Smooth muscle cell of the brain vasculature (primary cell): ENCODE data around the gene C3orf38.
"Not testable (repeated sequence)": the region's sequence is repeated elsewhere in the genome, so short reads cannot be mapped to it uniquely, and the experiment has no call there.

Experiments used
- DNase-seq: peaks from one replicate; pipeline ENCODE4 v3.0.0-alpha.2; 2012; ENCODE audit warnings: low read depth, low spot score

C3orf38 gene

DNA sequence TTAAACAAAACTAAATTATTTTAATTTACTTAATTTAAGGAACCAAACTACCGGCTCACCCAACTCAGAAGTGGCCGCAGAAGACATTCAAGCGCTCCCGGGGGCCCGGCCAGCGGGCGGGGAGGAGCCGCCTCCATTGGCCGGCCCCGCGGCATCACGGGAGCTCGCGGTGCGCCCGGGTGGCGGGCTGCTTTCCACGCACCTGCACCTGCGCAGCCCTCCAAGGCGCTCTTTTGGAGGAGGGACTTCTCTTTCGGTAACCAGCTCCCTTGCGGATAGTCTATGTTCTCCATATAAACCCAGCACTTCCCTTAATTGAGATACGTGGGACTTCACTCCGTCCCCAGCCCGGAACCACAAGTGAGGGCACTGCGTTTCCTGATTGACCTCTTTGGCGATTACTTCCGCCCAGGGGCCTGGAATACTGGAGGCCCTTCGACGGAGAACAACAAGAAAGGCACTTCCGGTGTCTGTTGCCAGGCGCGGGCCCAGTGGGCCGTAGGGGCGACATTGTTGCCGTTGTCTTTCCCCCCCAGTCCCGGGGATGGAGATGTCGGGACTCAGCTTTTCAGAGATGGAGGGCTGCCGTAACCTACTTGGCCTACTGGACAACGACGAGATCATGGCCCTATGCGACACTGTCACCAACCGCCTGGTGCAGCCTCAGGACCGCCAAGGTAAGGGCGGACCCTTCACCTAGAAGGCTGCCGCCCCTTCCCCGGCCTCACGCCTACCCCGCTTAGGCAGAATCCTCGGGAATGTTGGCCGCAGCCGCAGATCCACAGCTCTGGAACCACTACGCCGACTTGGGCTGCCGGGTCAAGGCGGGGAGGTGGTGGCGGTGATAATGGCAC is at the start of gene C3orf38:
C3orf38 (plus strand) TSS at position 451 of the 854 bp plus-strand sequence; CDS start at position 545, 94 bp downstream.
- peak; percentile 74 for DNase-seq

DNA sequence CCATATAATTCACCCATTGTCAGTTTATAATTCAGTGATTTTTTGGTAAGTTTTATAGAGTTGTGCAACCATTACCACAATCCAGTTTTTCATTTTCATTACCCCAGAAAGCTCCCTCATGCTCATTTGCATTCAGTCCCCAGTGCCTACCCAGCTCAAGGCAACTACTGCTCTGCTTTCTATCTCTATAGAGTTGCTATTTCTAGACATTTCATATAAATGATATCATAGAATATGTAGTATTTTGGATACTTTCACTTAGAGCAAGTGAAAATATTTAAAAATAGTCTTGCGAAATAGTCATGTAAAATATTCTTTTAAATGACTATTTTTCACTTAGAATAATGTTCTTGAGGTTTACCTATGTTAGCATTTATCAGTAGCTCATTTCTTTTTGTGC is 48.6 kb upstream of the C3orf38 start:
- no peak for DNase-seq

DNA sequence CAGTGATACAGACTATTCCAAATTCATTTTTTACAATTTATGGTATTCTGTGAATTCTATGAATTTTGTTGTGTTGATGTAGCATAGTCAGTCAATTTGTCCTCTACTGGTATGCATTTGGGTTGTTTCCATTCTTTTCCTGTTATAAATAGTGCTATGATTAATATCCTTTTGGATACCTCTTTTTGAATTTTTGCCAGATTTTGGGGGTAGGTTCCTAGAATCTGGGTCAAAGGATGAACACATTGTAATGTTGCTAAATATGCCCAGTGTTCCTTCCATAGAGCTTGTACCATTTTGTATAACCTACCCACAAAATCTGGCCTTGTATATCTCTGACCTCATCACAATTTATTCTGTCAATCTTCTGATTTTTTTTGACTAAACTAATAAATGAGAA is 44.4 kb upstream of the C3orf38 start:
- DNase-seq = no peak

DNA sequence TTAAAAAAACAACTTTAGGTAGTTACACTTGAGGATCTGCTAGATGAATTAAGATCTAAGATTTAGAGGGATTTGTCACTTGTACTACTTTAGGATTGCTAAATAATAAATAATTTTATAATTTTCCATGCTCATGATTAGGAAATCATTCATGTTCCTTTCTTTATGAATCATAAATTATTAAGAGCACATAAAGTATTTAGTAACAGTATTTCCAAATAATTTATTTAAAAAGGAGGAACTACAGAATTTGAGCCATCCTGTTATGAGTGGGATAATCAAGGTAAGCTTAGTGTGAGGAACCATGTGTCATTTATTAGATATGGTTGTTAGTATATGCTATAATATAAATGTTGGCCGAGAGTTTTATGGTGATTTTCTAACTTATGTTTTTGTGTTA is 37.5 kb upstream of the C3orf38 start:
- DNase-seq = no peak

DNA sequence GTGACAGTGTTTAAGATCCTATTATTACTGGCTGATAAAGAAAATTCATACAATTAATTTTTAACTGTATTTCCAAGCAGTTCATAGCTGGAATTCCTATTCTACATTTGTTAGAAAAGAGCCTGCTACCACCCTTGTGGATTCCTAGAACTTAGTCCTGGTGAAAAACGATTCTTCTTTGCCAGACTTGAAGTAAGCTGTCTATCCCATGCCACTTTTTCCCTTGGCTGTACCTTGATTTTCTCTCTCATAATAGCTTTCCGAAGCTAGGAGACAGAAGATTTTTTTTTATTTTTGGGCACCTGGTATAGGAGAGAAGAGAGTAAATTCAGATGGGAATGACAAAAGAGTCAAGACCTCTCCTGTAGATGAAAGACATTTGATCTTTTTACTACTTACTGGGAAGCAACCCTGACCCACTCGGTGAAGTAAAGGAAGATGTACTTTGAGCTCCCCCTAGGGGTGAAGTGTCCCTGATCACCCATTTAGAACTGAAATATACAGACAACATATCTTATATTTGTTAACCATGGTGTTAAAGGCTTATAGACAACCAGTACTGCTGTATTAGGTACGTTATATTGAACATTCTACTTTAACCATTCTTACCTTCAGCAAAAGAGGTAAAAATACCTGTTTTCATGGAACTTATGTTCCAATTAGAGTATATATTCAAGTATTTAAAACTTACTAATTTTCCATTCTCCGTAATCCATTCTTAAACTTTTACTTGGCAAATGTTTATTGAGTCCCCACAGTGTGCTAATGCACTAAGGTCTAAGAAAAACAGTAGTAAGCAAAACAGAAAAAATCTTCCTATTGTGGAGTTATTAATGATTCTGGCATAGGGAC is 36.2 kb upstream of the C3orf38 start:
- peak; percentile 49 for DNase-seq

DNA sequence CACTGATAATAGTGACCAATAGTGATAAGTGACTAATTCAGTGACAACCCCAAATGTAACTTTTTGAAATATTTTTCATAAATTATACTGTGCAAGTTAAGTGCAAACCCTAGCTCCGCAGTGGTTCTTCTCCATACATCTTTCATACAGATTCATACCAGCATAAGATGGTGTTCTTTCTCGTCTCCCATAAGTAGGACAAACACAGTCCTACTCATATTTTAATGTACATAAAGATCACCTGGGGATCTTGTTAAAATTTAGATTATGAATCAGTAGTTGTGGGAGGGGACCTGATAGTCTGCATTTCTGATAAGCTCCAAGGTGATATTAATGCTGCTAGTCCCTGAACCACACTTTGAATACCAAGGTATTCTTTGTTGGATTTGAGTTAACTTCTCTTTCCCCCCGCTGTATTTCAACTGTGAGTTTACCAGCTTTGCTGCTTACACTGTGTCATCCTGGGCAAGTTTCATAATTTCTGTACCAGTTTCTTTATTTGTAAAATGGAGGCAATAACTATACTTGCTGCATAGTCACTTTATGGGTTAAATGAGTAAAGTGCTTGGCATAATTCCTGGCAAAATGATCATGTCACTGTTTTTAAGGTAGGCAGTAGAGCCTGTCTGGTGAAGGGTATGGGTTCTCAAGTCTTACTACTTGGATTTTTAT is 34.7 kb upstream of the C3orf38 start:
- DNase-seq = no peak

DNA sequence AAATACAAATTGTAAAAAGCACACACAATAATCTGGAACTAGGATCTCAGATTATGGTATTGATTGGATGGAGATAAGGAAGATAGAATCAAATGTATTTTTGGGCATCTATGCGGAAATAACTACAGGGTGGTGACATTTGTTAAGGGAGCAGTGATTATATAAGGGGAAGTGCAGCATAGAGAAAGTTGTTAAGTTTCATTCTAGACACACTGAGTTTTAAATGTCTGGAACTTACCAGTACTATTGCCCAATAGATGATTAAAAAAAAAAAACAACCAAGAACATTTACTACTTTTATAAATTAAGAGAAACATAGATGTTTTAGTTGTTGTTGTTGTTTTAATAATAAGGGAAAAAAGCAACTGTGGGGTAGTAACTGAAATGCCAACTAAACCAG is 32.1 kb upstream of the C3orf38 start:
- no peak for DNase-seq

DNA sequence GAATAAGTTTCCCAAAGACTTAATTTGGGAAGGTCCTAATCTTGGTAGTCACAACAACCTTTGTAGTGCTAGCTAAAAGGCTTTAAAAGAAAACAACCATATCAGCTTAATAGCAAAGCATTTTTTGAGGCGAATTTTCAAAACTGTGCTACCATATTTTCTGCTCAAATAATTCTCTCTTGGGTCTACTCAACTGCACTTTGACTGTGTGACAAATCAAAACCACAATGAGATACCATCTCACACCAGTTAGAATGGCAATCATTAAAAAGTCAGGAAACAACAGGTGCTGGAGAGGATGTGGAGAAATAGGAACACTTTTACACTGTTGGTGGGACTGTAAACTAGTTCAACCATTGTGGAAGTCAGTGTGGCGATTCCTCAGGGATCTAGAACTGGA is 31.2 kb upstream of the C3orf38 start:
- DNase-seq = not testable (repeated sequence)

DNA sequence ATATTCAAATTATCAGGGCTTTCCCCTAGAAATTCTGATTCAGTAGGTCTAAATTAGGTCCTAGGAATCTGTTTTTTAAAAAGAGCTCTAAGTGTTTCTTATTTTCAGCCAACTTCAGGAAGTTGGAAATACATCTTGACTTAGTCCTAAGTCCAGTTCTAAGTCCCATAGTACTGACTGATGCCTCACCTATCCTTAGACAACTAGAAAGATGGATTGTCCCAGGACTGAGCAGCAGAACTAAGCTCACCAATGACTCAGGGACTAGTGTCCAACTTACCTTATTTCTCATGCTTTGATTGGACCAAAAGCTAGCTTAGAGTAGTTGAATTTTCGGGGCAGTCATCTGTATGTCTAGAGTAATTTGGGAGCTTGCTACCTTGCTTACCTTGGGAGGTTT is 26.2 kb upstream of the C3orf38 start:
- no peak for DNase-seq

DNA sequence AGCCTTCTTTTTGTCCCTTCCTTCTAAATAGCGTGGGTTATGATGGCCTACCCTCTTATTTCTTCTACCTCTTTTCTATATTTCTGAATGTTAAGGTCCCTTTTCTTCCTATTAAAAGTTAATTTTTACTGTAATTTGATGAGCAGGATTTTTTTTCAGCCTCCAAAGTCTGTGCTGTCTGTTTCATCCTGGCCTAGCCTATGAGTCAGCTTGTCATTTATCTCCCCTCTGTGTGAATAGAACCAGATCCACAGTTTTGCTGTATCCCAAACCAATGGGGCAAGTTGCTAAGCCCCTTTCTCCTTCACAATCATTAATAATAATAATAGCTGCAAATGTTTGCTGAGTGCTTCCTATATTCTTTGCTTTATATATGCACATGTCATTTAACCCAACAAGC is 18.1 kb upstream of the C3orf38 start:
- DNase-seq = no peak

DNA sequence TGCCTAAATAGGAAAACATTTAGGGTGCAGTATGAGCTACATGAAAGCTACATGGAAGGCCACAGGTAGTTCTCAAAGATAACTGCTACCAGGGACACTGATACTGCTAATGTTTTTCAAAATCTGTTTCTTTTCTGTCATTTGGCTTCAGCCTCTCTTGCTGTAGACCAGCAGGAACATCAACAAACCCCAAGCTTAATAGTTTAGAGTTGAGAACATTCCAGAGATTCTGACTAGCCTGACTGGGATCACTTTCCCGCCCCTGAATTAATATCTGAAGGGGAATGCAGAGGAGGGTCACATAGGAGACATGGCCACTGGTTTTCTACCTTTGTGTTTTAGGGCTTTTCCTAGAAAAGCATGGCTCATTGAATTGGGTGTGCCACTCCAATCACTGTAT is 16.9 kb upstream of the C3orf38 start:
- DNase-seq = no peak

DNA sequence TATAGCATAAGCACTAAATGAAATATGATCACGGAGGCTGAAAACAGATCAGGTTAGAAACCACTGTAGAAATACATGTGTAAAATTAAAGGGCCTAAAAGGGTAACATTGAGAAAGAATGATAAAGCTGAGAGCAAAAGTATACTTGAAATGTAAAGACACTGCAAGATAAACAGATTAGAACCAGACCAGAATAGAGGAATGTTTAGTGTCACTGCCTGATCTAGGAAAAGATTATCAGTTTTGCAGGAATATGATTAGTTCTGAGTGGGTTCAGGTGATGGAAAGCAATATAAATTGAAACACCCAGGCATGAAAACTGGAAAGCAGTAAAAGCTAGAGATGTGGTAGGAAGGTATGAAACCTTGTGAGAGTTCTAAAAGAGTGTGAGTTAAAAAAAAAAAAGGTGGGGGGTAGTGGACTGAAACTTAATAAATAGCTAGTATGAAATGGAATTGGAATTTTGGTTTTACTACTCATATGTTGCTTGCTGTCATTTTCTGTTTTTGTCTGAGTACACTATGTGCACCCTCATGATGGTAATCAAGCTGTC is 16.0 kb upstream of the C3orf38 start:
- DNase-seq = no peak

DNA sequence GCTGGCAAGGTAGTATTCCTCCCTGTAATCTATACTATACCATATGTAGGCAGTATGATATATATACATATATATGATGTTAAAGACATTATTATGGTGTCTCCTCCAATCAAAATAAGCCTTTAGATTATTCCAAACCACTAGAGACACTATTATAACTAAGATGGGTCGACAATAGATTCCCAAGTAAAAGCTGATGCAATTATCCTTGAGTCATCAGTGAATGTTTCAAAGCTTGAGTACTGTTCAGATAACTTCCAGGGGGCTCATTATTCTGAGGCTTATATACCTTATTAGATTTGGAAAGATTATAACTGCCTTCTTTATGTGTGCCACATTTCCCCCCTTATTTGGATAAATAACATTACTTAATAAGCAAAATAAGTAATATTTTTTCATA is 11.9 kb upstream of the C3orf38 start:
- DNase-seq = no peak

DNA sequence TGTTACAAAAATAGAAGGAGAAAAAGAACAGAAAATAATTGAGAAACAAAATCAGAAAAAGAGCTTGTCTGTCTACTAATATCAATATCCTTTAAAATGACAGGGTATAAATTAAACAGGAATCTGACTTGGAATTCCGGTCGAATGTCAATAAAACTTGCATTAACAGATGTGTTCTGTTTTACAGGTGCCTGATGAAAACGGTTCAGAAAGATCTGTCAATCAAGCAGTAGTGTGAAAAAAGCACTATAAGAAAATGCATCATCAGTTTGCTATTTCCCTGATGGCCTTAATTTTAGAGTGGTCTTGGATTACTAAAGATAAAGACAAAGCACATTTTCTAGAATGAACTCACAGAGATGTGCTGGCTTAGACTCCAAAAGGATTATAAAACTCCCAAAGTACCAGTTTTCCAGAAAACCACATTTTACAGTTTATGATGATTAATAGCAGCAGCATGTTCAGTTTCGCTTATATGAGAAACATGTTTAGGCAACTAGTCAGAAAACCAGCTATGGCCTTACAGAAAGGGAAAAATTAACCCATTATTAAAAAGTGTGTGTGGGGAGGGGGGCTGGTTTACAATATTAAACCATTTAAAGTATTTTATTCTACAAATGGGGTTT is 8.2 kb upstream of the C3orf38 start:
- no peak for DNase-seq

DNA sequence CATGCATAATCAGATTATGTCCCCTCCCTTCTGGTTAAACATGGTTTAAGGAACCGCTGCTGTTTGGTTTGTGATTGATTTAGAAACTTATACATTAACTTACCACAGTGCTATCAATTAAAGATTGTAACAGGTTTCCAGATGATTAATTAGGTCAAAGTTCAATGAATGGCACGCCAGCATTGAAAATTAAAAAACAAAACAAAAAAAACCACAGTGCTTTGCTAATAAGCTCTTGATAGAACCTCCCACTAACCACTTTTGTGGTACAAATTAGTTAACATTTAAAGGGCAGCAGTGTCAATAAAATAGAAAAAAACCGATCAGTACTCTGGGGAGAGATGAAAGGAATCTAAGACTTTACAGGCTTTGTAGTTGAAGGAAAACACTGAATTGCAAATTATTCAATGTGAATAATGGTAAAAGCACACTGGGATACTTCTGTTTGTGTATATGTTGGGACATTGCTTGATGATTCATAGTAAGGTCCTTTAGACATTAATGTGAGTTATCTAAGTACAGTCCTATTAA is 7.6 kb upstream of the C3orf38 start:
- no peak for DNase-seq

DNA sequence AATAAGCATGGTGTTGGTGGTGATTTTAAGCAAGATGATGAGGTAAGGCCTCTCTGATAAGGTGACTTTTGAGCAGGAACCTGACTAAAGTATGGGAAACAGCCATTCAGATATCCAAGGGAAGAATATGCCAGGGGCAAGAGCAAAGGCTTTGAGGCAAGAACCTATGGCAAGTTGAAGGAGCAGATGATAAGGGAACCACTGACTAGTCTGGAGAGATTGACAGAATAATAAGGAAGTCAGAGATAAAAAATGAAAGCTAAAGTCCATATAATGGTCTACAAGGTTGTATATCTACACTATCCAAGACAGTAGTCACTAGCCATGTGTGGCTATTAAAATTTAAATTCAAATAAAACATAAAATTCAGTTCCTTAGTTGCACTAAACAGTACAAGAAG is 2.5 kb upstream of the C3orf38 start:
- no peak for DNase-seq

DNA sequence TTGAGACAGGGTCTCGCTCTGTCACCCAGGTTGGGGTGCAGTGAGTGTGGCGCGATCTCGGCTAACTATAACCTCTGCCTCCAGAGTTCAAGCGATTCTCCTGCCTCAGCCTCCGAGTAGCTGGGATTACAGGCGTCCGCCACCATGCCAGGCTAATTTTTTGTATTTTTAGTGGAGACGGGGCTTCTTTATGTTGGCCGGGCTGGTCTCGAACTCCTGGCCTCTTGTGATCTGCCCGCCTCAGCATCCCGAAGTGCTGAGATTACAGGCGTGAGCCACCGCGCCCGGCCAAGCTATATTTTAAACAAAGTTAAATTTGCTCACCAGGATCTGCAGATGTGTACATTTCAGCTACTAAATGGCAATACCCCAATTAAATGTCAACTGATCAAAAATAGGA is 1.1 kb upstream of the C3orf38 start:
- no peak for DNase-seq

DNA sequence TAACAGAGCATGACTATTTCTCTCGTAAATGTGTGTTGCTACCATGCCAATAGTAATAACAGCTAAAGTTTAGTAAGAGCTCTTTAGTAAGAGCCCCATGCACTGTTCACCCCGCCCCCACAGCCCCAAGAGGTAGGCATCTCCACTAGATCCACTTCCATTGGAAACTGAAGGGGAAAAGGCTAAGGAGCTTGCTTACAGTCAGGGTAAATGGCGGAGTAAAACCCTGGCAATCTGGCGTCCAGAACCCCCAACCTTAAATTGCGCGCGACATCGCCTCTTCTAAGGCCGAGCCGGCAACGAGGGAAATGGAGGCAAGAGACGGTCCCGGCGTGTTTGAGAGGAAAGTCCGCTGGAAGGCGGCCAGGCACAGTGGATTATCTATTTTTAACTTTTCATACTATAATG is 654 bp upstream of the C3orf38 start:
- DNase-seq = no peak

DNA sequence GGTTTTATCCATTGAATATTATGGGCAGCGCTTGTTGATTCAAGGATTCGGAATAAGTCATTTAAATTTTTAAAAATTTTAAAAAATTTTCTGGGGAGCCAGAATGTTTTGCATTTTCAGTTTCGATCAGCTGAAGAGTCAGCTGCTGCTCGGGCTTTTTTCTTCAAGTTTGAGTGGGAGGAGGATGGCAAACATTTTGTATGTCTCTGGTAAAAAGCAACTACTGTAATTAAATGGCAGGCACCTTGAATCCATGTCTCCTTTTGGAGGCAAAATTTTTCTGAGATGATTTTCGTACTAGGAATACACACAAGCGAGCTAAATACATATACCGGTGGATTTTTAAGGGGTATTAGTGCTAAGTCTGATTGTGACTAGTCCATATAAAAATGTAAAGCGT is 612 bp downstream of the C3orf38 start:
- no peak for DNase-seq

DNA sequence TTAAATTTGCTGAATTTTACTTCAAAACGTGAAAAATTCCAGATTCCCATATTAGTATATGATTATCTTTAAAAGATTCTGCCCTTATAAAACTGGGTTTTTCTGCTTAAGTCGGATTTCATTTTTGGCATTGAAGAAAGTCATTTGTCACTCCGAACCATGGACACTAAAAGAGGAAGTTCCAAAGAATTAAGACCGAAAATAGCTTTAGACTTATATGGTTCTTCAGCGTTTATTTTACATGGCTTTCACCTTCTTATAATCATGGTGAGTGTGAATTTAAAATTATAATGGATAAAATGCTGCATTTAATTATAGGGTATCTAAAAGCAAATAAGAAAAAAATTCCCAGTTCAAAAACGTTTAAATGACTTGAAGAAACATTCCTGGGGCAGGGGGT is 1.0 kb downstream of the C3orf38 start:
- DNase-seq = no peak

DNA sequence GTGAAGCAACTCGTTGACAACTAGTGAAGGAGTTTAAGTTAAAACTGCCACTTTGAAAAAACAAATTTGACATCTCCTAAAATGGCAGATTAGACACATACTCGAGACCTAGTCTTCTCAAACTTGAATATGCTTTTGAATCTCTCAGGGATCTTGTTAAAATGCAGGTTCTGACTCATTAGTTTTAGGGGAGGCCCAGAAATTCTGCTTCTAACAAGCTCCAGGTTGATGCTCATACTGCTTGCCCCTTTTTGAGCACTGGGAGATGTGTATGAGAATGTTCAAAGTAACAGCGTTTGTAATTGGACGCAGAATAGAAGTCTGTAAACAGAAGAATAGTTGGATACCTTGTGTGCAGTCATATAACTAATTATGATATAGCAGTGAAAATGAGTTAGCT is 1.6 kb downstream of the C3orf38 start:
- DNase-seq = no peak
